GM03348 (cell line): ENCODE measurements around the gene SORCS2.

Experiments used
- DNase-seq: peaks from one replicate; pipeline ENCODE4 v3.0.0; 2012; ENCODE audit warnings: low spot score

Gene SORCS2

GRCh38 chr4:7377223-7377865 is 185.0 kb downstream of the SORCS2 start:
- DNase-seq: no peak

- no peak for DNase-seq
Observed at GRCh38 chr4:7379186-7379585, 186.8 kb downstream of the SORCS2 start.

DNA sequence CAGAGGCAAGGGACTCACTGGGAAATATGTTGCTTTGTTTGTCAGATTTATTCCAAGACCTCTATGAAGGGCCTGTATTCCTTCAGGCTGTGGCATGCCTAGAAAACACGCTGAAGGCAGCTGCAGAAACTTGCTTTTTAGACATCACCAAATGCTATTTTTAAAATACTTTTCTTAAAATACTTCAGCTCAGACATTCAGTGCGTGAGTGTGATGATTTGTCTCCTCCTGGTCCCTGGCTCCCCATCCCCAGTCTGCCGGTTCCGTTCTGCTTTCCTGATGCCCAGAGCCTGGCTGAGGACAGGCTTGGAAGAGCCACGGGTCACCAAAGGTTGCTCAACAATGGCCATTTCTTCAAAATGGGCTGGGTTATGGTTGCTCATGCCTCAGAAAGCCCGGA is 187.4 kb downstream of the SORCS2 start:
- no peak for DNase-seq

GRCh38 chr4:7381221-7381889 is 189.0 kb downstream of the SORCS2 start:
- peak; percentile 55 for DNase-seq

GRCh38 chr4:7381890-7382633 is 189.7 kb downstream of the SORCS2 start:
- no peak for DNase-seq

DNA sequence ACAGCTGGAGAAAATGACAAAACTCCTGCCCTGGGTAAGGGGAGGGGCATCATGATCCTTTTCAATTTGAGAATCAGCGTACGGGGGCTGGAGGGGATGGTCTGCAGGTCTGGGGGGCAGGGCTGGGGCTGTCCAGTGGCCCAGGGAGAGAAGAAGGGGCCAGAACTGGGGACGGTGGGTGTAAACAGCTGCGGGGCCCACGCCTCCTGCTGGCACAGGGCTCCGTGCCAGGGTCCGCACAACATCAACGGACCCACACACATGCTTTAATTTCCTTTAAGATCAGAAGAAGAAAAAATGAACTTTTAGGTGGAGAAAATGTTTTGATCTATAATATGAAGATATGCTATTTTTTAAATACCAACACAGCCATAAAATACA is 190.3 kb downstream of the SORCS2 start:
- no peak for DNase-seq

- DNase-seq: no peak
Observed at GRCh38 chr4:7383266-7383665, 190.9 kb downstream of the SORCS2 start.

DNA sequence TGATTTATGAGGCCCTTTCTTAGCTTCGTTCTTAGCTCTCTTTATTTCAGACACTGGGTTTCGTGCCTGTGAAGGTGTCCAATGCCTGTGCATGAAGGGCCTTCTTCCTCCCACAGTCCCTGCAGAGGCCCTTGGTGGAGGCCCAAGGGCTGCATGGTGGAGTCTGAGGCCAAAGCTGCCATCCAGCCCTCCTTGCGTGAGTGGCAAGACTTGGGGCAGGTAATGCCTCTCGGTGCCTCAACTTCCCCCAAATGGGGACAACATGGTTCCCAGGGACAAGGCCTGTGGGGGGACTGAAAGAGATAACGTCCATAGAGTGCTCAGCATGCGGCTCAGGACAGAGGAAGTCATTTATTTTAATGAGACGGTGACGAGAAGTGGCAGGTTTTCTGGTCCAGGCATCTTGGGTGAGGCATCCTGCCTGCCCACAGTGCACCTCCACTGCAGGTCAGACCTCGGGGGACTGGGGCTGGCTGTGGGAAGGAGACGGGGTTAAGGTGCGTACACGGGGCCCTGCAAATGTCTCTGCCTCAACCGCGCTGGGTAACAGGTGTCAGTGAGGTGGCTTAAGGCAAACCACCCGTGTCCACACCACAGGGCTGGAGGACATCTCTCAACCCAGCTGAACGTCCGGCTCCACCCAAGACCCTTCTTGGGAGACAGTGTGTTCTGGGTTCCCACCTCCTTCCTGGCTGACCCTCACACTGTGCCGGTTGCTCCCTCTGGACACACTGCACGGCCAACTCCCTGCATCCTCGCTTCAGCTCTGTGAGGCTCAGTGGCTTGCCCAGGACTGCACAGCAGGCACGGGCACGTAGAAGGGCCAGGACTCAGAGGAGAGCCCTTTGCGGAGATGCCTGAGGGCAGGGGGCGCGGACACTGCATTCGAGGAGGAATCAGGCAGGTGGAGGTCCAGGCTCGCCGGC is 191.9 kb downstream of the SORCS2 start:
- no peak for DNase-seq

- DNase-seq: no peak
Observed at GRCh38 chr4:7384929-7385890, 192.9 kb downstream of the SORCS2 start.

DNA sequence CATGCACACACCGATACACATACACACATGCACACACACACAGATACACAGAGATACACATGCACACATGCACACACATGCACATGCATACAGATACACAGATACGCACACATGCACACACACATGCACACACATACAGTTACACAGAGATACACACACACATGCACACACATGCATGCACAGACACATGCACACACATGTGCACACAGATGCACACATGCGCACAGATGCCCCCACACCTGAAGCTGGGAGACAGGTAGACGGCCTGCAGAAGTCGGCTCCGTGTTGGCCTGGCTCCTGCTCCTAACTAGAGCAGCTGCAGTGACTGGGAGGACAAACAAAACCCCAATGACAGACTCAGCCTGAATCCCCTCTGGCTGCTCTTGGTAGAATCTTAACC is 195.6 kb downstream of the SORCS2 start:
- DNase-seq: no peak

GRCh38 chr4:7388627-7389026 is 196.3 kb downstream of the SORCS2 start:
- DNase-seq: no peak

DNA sequence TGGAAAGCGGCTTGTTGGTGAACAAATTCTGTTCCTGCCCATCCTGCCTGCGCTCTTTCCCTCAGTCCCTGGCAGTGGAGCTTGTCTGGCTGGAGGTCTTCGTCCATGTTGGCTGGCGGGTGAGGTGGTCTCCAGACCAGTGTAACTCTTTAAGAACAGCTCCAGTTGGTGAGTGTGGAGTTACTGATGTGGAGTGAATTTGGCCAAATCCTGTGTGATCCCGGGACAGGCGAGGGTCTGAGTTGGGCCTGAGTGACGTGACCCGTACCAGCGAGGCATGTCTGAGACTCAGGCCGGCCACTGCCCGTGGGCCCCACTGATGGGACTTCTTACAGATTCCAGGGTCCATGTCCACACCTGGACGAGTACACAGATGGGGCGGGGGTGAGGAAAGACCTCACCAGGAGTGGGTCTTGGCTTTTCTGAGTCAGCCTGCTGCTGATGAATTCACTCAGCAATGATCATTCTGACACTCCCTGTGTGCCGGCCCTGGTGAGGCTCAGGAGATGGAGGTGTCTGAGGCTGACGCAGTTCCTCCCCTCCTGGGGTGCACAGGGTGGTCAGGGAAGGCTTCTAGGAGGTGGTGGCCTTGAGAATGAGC is 196.9 kb downstream of the SORCS2 start:
- no peak for DNase-seq

DNA sequence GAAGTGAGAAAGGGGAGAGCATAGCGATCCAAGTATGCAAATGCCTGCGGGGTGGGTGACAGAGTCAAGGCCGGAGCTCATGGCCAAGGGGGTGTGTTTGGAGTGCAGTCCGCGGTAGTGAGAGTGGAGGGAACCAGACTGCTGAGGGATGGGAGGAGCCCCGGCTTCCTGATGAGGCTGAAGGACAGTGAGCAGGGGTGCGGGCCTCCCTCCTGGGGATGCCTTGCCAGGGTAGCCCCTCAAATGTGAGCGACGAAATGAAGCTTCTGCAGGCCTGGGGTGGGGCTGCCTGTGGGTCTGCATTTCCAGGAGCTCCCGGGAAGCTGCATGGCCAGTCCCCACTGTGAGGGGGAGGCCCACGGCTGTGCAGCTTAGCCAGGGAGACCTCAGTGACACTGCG is 197.4 kb downstream of the SORCS2 start:
- DNase-seq: no peak

DNA sequence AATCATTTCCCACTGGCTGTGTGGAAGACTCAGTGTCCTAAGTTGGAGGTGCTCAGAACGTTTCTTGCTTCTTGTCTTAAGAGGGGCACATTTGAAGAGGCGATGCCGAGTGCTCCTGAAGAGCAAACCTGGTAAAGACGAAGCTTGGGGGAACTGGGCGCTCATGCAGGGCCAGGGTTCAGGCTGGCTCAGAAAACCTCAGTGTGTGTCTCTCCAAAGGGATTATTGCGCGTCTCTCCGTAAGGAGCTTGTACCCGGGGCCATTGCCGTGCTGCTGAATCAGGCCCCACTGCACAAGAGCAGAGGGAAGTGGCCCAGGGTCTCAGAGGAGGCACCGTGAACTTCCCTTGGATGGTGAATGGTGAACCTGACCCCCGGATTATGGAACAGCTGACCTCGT is 198.0 kb downstream of the SORCS2 start:
- DNase-seq: no peak

GRCh38 chr4:7390906-7391636 is 198.7 kb downstream of the SORCS2 start:
- DNase-seq: no peak

- no peak for DNase-seq
Observed at GRCh38 chr4:7391637-7392437, 199.5 kb downstream of the SORCS2 start.

DNA sequence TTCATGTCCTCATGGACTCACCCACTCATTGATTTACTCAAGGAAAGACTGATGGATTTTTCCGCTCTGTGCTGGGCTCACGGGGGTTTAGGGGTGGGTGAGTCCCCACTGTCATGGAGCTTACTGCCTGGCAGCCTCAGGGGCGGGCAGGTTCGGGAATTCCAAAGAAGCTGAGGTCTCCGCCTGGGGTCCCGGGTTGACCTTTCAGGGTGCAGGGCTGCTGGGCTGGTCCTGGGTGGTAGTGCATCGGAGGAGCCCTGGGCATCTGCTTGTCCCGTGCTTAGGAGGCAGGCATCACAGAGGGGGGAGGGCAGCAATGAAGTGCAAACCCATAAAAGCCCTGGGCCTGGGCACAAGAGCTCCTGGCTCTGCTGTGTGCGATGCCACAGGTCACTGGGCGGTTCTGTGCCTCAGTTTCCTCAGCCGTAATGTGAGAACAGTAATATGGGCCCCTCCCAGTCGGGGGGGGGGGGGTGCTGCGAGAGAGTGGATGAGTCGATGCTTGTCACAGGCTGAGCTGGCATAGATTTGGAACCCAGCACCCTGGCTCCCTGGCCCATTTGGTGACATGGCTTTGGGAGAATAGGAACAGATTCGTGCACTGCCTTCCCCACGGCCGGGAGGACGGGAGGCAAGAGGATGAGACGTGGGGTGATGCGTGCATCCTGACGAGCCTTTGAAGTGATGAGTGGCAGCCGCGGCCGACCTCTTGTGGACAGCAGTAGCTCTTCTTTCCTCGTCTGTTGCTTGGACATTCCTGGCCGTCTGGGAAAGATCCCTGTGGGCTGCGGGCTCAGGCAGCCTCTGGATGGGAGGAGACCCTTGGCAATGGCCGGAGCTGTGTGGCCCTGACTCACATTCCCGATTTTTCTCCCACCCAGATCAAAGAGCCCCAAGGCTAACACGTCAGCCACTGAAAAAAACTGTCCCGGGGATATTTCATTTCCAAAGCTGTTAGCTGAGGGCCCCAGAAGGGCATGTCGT is 200.4 kb downstream of the SORCS2 start:
- peak; percentile 83 for DNase-seq
